ENCODE measurements around the gene FTSJ1. TPM values are rescaled to one million over a fixed set of nuclear protein-coding genes. Genes with fewer than 3 reads are reported as not detected.
A peak's percentile ranks its signal among the peaks of the same experiment; 100 is the strongest.

Gene FTSJ1
- total and polyA plus RNA-seq, 2 donors from 2014 or later: 30.6 to 33.9 TPM

- Histone ChIP-seq H3K4me1 (ENCODE audit: control insufficient read depth in 2 of 3, insufficient read depth in 2 of 3, low read depth in 1 of 3, low read length in 3 of 3) (peaks cover 0 to 5% (median 5%) of the 10 kb centered on the region in 3 donors), H3K9ac (ENCODE audit: low read length in 3 of 3) (no peak overlapping the region), H3K27ac (ENCODE audit: low read depth in 2 of 2, low read length in 2 of 2) (no peak overlapping the region), H3K4me3 (ENCODE audit: low read length in 3 of 3) (no peak overlapping the region), H3K9me3 (ENCODE audit: control insufficient read depth in 2 of 3, insufficient read depth in 1 of 3, low read length in 3 of 3) (no peaks in the 10 kb centered on the region), H3K36me3 (ENCODE audit: control insufficient read depth in 2 of 3, insufficient read depth in 3 of 3, low read length in 3 of 3) (no peaks in the 10 kb centered on the region), H3K27me3 (ENCODE audit: control insufficient read depth, insufficient read depth, low read length) (no peaks in the 10 kb centered on the region)
- no peak for DNase-seq
- intact Hi-C loops (cut with DNase I): no loop called here
- no peak for TF ChIP-seq CTCF (IDR thresholded peaks at IDR 0.05; ENCODE audit: borderline replicate concordance, extremely low read depth, insufficient read depth)
- FAIRE-seq: peak; percentile 37
Observed at GRCh38 chrX:48505481-48505880, 29.5 kb downstream of the FTSJ1 start.

- TF ChIP-seq CTCF (IDR thresholded peaks at IDR 0.05; ENCODE audit: borderline replicate concordance, extremely low read depth, insufficient read depth): no peak
- Histone ChIP-seq H3K4me3 (ENCODE audit: low read length in 3 of 3) (no peak overlapping the region), H3K9ac (ENCODE audit: low read length in 3 of 3) (no peak overlapping the region), H3K27ac (ENCODE audit: low read depth in 2 of 2, low read length in 2 of 2) (no peak overlapping the region), H3K9me3 (ENCODE audit: control insufficient read depth in 2 of 3, insufficient read depth in 1 of 3, low read length in 3 of 3) (no peaks in the 10 kb centered on the region), H3K4me1 (ENCODE audit: control insufficient read depth in 2 of 3, insufficient read depth in 2 of 3, low read depth in 1 of 3, low read length in 3 of 3) (peaks cover 0 to 5% (median 5%) of the 10 kb centered on the region in 3 donors), H3K36me3 (ENCODE audit: control insufficient read depth in 2 of 3, insufficient read depth in 3 of 3, low read length in 3 of 3) (no peaks in the 10 kb centered on the region), H3K27me3 (ENCODE audit: control insufficient read depth, insufficient read depth, low read length) (no peaks in the 10 kb centered on the region)
- no peak for FAIRE-seq
- peak in 1 of 5 donors; percentile 6 for DNase-seq
- intact Hi-C loops (cut with DNase I): no loop called here
Observed at GRCh38 chrX:48507246-48507645, 31.2 kb downstream of the FTSJ1 start.

- no peak for FAIRE-seq
- peak within 1 kb of the TSS; percentile 52 to 71 (median 67) for H3K9ac ChIP-seq (ENCODE audit: low read length in 3 of 3)
- intact Hi-C loops (cut with DNase I): no loop called here
Observed at GRCh38 chrX:48508400-48509244, 32.6 kb downstream of the FTSJ1 start, which contains the start of gene PORCN. PORCN (plus strand) TSS chrX:48508992; CDS start chrX:48509821, 829 bp downstream.

More at GRCh38 chrX:48508400-48509244, 32.6 kb downstream of the FTSJ1 start, which contains the start of gene PORCN:
- H3K4me1 ChIP-seq (ENCODE audit: control insufficient read depth in 2 of 3, insufficient read depth in 2 of 3, low read depth in 1 of 3, low read length in 3 of 3): peaks cover 0 to 5% (median 5%) of the 10 kb centered on the region in 3 donors
- no peaks in the 10 kb centered on the region for H3K9me3 ChIP-seq (ENCODE audit: control insufficient read depth in 2 of 3, insufficient read depth in 1 of 3, low read length in 3 of 3)
- DNase-seq: peak; percentile 76 to 94 (median 85)
- H3K27ac ChIP-seq (ENCODE audit: low read depth in 2 of 2, low read length in 2 of 2): peak within 1 kb of the TSS; percentile 74 to 80
- peak within 1 kb of the TSS; percentile 74 to 81 (median 76) for H3K4me3 ChIP-seq (ENCODE audit: low read length in 3 of 3)
- TF ChIP-seq CTCF (IDR thresholded peaks at IDR 0.05; ENCODE audit: borderline replicate concordance, extremely low read depth, insufficient read depth): no peak
- H3K27me3 ChIP-seq (ENCODE audit: control insufficient read depth, insufficient read depth, low read length): no peaks in the 10 kb centered on the region
- H3K36me3 ChIP-seq (ENCODE audit: control insufficient read depth in 2 of 3, insufficient read depth in 3 of 3, low read length in 3 of 3): no peaks in the 10 kb centered on the region
